ENCODE results near the gene TRMT112.

DNA sequence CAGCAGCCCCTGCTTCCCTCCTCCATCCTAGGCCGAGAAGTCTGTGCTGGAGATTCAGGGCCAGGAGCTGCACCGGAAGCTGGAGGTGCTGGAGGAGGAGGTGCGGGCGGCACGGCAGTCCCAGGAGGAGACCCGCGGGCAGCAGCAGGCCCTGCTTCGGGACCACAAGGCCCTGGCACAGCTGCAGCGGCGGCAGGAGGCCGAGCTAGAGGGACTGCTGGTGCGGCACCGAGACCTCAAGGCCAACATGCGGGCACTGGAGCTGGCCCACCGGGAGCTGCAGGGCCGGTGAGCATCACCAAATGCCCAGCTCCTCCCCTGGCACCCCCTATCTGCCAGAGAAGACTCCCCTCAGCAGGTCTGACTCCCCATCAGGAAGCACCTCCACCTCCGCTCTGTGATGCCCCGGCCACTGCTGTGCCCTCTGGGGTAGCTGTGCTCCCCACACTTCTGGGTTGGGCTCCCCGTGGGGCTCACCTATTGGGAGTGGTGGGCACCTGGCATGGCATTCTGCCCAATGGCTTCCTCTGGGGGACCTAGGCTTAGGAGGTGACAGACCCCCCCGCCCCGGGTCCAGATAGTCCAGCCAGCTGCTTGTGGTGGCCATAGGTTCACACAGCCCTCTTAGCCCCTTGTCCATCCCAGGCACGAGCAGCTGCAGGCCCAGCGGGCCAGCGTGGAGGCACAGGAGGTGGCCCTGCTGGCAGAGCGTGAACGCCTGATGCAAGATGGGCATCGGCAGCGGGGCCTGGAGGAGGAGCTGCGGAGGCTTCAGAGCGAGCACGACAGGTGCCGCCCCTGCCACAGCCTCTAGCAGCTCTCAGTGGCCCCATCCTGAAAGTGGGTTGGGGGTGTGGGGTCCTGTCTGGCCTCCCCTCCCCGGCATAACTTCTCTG is 35.0 kb upstream of the TRMT112 start:
- no peak for TF ChIP-seq NRF1 (conservative IDR thresholded peaks at IDR 0.05; ENCODE audit: low read depth, low read length)
- TF ChIP-seq EGR1 (IDR thresholded peaks at IDR 0.05; ENCODE audit: borderline replicate concordance in 1 of 2, low read depth in 2 of 2, low read length in 2 of 2), result no peak
- TF ChIP-seq DPF2 (IDR thresholded peaks at IDR 0.05), result no peak
- TF ChIP-seq, protein P1, sequence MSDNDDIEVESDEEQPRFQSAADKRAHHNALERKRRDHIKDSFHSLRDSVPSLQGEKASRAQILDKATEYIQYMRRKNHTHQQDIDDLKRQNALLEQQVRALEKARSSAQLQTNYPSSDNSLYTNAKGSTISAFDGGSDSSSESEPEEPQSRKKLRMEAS (IDR thresholded peaks at IDR 0.05; ENCODE audit: low read depth, low read length), result no peak
- TF ChIP-seq RAD21 (IDR thresholded peaks at IDR 0.05; ENCODE audit: insufficient read depth, low read depth, low read length), result no peak
- TF ChIP-seq POLR2A (IDR thresholded peaks at IDR 0.05; ENCODE audit: low read depth, low read length), result 0 out of 2 replicates have a peak, but pooled peaks have one; percentile 0
- TF ChIP-seq EZH2 (IDR thresholded peaks at IDR 0.05; ENCODE audit: borderline replicate concordance, control insufficient read depth, low read depth, low read length), result no peak
- TF ChIP-seq, protein P2, sequence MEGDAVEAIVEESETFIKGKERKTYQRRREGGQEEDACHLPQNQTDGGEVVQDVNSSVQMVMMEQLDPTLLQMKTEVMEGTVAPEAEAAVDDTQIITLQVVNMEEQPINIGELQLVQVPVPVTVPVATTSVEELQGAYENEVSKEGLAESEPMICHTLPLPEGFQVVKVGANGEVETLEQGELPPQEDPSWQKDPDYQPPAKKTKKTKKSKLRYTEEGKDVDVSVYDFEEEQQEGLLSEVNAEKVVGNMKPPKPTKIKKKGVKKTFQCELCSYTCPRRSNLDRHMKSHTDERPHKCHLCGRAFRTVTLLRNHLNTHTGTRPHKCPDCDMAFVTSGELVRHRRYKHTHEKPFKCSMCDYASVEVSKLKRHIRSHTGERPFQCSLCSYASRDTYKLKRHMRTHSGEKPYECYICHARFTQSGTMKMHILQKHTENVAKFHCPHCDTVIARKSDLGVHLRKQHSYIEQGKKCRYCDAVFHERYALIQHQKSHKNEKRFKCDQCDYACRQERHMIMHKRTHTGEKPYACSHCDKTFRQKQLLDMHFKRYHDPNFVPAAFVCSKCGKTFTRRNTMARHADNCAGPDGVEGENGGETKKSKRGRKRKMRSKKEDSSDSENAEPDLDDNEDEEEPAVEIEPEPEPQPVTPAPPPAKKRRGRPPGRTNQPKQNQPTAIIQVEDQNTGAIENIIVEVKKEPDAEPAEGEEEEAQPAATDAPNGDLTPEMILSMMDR (IDR thresholded peaks at IDR 0.05 in 2 of 3, conservative IDR thresholded peaks at IDR 0.05 in 1 of 3; ENCODE audit: control insufficient read depth in 2 of 3, extremely low read depth in 1 of 3, insufficient read depth in 1 of 3, low read depth in 3 of 3, low read length in 3 of 3), result no peak
- no peak for TF ChIP-seq NFIC (IDR thresholded peaks at IDR 0.05; ENCODE audit: low read depth, low read length)
- TF ChIP-seq, protein P3, sequence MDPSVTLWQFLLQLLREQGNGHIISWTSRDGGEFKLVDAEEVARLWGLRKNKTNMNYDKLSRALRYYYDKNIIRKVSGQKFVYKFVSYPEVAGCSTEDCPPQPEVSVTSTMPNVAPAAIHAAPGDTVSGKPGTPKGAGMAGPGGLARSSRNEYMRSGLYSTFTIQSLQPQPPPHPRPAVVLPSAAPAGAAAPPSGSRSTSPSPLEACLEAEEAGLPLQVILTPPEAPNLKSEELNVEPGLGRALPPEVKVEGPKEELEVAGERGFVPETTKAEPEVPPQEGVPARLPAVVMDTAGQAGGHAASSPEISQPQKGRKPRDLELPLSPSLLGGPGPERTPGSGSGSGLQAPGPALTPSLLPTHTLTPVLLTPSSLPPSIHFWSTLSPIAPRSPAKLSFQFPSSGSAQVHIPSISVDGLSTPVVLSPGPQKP (IDR thresholded peaks at IDR 0.05; ENCODE audit: low read depth, low read length), result no peak
- TF ChIP-seq, protein P4, sequence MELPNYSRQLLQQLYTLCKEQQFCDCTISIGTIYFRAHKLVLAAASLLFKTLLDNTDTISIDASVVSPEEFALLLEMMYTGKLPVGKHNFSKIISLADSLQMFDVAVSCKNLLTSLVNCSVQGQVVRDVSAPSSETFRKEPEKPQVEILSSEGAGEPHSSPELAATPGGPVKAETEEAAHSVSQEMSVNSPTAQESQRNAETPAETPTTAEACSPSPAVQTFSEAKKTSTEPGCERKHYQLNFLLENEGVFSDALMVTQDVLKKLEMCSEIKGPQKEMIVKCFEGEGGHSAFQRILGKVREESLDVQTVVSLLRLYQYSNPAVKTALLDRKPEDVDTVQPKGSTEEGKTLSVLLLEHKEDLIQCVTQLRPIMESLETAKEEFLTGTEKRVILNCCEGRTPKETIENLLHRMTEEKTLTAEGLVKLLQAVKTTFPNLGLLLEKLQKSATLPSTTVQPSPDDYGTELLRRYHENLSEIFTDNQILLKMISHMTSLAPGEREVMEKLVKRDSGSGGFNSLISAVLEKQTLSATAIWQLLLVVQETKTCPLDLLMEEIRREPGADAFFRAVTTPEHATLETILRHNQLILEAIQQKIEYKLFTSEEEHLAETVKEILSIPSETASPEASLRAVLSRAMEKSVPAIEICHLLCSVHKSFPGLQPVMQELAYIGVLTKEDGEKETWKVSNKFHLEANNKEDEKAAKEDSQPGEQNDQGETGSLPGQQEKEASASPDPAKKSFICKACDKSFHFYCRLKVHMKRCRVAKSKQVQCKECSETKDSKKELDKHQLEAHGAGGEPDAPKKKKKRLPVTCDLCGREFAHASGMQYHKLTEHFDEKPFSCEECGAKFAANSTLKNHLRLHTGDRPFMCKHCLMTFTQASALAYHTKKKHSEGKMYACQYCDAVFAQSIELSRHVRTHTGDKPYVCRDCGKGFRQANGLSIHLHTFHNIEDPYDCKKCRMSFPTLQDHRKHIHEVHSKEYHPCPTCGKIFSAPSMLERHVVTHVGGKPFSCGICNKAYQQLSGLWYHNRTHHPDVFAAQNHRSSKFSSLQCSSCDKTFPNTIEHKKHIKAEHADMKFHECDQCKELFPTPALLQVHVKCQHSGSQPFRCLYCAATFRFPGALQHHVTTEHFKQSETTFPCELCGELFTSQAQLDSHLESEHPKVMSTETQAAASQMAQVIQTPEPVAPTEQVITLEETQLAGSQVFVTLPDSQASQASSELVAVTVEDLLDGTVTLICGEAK (IDR thresholded peaks at IDR 0.05; ENCODE audit: borderline replicate concordance), result no peak
- no peak for TF ChIP-seq KLF5 (IDR thresholded peaks at IDR 0.05; ENCODE audit: partially characterized antibody)

Data from GM12878 (cell line).